Peyer's patch (tissue), 4 donors: ENCODE measurements around the gene TMCC3. TPM values are rescaled to one million over a fixed set of nuclear protein-coding genes. Genes with fewer than 3 reads are reported as not detected.

Experiments
- DNase-seq, 3 donors: peaks; one replicate each; pipeline ENCODE4 v3.0.0-alpha.2; 2017 to 2019
- H3K27ac ChIP-seq, 4 donors: fragments of 200-600 bp; sonication (generic); one replicate each; pipeline ENCODE4 v1.5.1; 2016 to 2019
- H3K27me3 ChIP-seq, 2 donors: fragments of 200-600 bp; sonication (generic); one replicate each; pipeline ENCODE4 v1.5.1; 2019
- H3K36me3 ChIP-seq, 3 donors: fragments of 200-600 bp; sonication (generic); one replicate each; pipeline ENCODE4 v1.5.1; 2016 to 2019
- H3K4me1 ChIP-seq, 4 donors: fragments of 200-600 bp; sonication (generic); one replicate each; pipeline ENCODE4 v1.5.1; 2016 to 2019
- H3K4me3 ChIP-seq, 4 donors: fragments of 200-600 bp; sonication (generic); 1 replicate in 3 of 4; 2 replicates in 1 of 4; pipeline ENCODE4 v1.5.1; 2016 to 2019; ENCODE audit warnings: mild to moderate bottlenecking in 1 of 4
- H3K9me3 ChIP-seq, 4 donors: fragments of 200-600 bp; sonication (generic); one replicate each; pipeline ENCODE4 v1.5.1; 2016 to 2019; ENCODE audit warnings: mild to moderate bottlenecking in 1 of 4
- POLR2A ChIP-seq, 2 donors: fragments of 450-650 bp; IDR thresholded peaks; one replicate each; pipeline ENCODE4 v1.5.1; 2017; ENCODE audit warnings: antibody characterized with exemption in 2 of 2, mild to moderate bottlenecking in 2 of 2, moderate library complexity in 2 of 2
- total RNA-seq, 4 donors: library from RNA; depleted of rRNA; stranded (reverse); fragments of >200 nt; gene quantifications; one replicate each; pipeline ENCODE4 v1.1.0, GENCODE V29; 2016
- TF ChIP-seq, protein P1 (sequence below), 6 experiments: fragments of 450-650 bp in 4 of 6; fragments of 200-600 bp in 2 of 6; sonication (generic) in 1 of 6; IDR thresholded peaks; one replicate each; pipeline ENCODE4 v1.5.1; 2017 to 2019; ENCODE audit warnings: antibody characterized with exemption in 6 of 6, mild to moderate bottlenecking in 3 of 6, moderate library complexity in 1 of 6

The TMCC3 gene
- total RNA-seq, 4 donors from 2014 or later = 15.7 to 50.3 (median 32.1) TPM

DNA sequence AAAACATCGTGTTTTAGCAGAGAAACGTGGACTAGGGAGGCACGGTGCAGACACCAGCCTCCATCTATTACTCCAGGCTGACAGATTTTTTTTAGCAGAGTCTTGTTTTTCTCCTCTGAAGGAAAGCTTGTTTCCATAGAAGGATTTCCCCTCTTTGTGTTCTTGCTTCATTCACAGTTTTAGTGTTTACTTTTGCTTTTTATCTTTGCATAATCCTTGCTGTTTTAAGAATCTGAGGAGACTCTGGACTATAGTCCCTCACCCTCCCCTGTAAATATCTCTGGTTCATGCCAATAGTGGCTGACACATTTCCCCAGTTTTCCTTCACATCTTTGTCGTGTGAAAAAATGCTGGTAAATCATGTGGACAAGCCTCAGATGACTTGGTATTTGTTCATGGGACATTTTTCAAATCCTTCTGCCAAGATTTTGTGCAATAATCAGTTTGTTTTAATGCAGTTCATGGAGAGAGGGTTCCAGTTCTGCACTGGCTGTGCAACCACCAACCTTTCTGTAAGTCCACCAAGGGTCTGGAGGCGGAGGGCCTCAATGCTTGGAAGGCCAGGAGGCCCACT lies 39.9 kb upstream of the TMCC3 start:
- H3K27ac ChIP-seq = peak overlapping the region in 2 of 4 donors; percentile 19 to 21
- no peaks in the 10 kb centered on the region for H3K36me3 ChIP-seq
- H3K9me3 ChIP-seq = no peaks in the 10 kb centered on the region
- no peaks in the 10 kb centered on the region for H3K27me3 ChIP-seq
- peak overlapping the region in 1 of 4 donors; percentile 1 for H3K4me3 ChIP-seq
- TF ChIP-seq, protein P1, sequence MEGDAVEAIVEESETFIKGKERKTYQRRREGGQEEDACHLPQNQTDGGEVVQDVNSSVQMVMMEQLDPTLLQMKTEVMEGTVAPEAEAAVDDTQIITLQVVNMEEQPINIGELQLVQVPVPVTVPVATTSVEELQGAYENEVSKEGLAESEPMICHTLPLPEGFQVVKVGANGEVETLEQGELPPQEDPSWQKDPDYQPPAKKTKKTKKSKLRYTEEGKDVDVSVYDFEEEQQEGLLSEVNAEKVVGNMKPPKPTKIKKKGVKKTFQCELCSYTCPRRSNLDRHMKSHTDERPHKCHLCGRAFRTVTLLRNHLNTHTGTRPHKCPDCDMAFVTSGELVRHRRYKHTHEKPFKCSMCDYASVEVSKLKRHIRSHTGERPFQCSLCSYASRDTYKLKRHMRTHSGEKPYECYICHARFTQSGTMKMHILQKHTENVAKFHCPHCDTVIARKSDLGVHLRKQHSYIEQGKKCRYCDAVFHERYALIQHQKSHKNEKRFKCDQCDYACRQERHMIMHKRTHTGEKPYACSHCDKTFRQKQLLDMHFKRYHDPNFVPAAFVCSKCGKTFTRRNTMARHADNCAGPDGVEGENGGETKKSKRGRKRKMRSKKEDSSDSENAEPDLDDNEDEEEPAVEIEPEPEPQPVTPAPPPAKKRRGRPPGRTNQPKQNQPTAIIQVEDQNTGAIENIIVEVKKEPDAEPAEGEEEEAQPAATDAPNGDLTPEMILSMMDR (IDR thresholded peaks at IDR 0.05) = no peak
- TF ChIP-seq POLR2A (IDR thresholded peaks at IDR 0.05) = no peak
- DNase-seq = no peak
- H3K4me1 ChIP-seq = no peaks in the 10 kb centered on the region

DNA sequence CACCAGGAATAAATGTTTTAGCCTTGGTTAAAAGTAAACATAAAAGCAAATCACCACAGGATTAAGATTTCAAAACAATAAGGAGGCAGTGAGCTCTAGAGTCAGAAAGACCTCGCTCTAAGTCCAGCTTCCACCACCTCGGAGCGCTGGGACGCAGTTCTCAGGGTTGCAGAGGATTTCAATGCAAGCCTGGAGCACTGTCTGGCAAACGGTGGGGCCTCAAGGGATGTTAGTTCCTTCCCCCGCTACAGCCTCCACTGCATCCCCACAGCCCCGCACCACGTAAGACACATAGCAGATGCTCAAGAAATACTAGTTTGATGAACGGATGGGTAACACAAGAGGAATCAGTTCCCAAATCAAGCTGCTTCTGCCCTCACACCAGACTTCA lies 39.3 kb upstream of the TMCC3 start:
- H3K4me3 ChIP-seq = peak overlapping the region in 1 of 4 donors; percentile 1
- no peaks in the 10 kb centered on the region for H3K27me3 ChIP-seq
- no peaks in the 10 kb centered on the region for H3K36me3 ChIP-seq
- no peaks in the 10 kb centered on the region for H3K9me3 ChIP-seq
- no peak for DNase-seq
- no peak for TF ChIP-seq POLR2A (IDR thresholded peaks at IDR 0.05)
- peak overlapping the region in 2 of 4 donors; percentile 19 to 21 for H3K27ac ChIP-seq
- H3K4me1 ChIP-seq = no peaks in the 10 kb centered on the region

DNA sequence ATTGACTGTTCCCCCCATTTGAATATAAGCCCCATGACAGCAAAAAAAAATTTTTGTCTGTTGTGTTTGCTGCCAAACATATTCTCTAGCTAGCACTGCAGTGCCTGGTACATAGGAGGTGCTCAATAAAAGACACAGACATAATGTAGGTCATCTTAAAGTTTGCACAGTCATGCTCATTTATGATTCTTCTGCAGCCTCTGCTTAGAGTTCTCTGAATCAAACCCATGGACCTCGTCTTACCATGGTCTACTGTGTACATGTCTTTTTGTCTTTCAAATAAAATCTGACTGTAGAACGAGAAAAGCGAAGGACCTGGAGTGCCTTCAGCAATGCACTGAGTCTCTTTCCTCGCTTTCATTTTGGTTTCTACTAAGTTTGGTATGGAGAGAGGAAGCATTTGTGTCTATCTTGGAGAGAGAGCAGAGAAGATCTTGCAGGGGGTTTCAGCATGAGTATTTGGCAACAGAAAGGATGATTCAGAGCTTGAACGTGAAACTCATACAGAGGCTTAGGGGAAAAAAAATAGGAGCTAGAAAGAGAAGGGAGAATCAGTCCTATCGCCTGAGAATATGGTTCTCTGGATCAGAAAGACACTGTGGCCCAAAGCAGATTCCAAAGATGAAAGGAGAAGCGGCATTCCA lies 38.8 kb upstream of the TMCC3 start:
- H3K27me3 ChIP-seq = no peaks in the 10 kb centered on the region
- TF ChIP-seq POLR2A (IDR thresholded peaks at IDR 0.05) = no peak
- TF ChIP-seq, protein P1 (IDR thresholded peaks at IDR 0.05) = no peak
- no peak overlapping the region for H3K4me3 ChIP-seq
- no peaks in the 10 kb centered on the region for H3K9me3 ChIP-seq
- peak overlapping the region in 1 of 4 donors; percentile 21 for H3K27ac ChIP-seq
- no peak for DNase-seq
- no peaks in the 10 kb centered on the region for H3K4me1 ChIP-seq
- no peaks in the 10 kb centered on the region for H3K36me3 ChIP-seq

DNA sequence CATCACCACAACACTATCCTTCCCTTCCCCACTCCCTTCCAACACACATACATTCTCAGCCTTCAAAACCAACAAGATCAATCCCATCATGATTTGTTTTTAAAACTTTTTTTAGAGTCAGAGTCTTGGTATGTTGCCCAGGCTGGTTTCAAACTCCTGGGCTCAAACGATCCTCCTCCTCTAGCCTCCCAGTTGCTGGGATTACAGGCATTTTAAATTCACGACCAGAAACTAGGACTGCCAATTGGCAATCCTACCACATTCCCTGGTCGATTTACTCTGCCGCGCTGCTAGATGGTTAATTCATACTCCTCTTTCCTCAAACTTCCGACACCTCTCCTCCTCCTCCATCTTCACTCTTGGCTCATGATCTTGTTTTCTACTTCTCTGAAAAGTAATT lies 37.5 kb upstream of the TMCC3 start:
- no peaks in the 10 kb centered on the region for H3K36me3 ChIP-seq
- no peak overlapping the region for H3K4me3 ChIP-seq
- TF ChIP-seq, protein P1 (IDR thresholded peaks at IDR 0.05) = no peak
- TF ChIP-seq POLR2A (IDR thresholded peaks at IDR 0.05) = no peak
- H3K9me3 ChIP-seq = no peaks in the 10 kb centered on the region
- H3K27me3 ChIP-seq = no peaks in the 10 kb centered on the region
- H3K4me1 ChIP-seq = no peaks in the 10 kb centered on the region
- no peak overlapping the region for H3K27ac ChIP-seq
- DNase-seq = no peak

DNA sequence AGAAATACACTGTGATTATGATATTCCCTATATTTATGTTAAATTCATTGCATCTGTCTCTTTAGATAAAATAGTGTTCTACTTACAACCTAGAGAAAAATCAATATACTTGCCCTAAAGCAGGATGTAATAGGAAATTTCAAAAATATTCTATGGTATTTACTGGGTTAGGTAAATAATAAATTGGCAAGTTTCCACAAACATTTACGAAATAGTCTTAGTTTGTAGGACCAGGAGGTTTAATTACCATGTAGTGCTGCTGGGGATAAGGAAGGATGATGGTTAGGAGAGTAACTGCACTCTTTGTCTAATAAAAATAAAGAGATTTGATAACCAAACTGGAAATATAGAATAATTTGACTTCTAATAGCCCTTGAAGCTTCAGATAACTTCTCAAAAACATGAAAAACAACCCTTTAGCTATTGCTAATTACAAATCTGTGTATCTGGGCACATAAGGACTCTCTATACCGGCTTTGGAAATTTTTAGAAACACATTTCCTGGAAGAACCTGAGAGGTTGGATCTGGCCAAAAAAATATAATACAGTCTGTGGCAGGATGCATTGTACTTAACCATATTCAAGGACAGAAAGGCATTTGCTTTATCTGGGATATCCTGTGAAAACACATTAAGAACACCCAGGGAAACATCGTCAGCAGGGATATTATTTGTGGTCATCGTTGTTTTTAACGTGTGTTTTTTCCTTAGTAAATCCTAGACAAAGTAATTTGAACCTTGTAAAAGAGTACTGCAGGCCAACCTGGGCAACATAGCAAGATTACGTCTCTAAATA lies 36.7 kb upstream of the TMCC3 start:
- TF ChIP-seq POLR2A (IDR thresholded peaks at IDR 0.05) = no peak
- TF ChIP-seq, protein P1 (IDR thresholded peaks at IDR 0.05) = no peak
- Histone ChIP-seq H3K27me3 (no peaks in the 10 kb centered on the region), H3K27ac (no peak overlapping the region), H3K36me3 (no peaks in the 10 kb centered on the region), H3K4me3 (no peak overlapping the region), H3K9me3 (no peaks in the 10 kb centered on the region), H3K4me1 (no peaks in the 10 kb centered on the region)
- DNase-seq = no peak
